Cortex of kidney (tissue), 1 donor: ENCODE measurements around the gene DNMT1.
"Not testable (repeated sequence)": the region's sequence is repeated elsewhere in the genome, so short reads cannot be mapped to it uniquely, and the experiment has no call there.

ENCODE experiments used
- DNase-seq: peaks from one replicate; lab custom pipeline; 2025; lab: John Stamatoyannopoulos, UW

Gene DNMT1

DNA sequence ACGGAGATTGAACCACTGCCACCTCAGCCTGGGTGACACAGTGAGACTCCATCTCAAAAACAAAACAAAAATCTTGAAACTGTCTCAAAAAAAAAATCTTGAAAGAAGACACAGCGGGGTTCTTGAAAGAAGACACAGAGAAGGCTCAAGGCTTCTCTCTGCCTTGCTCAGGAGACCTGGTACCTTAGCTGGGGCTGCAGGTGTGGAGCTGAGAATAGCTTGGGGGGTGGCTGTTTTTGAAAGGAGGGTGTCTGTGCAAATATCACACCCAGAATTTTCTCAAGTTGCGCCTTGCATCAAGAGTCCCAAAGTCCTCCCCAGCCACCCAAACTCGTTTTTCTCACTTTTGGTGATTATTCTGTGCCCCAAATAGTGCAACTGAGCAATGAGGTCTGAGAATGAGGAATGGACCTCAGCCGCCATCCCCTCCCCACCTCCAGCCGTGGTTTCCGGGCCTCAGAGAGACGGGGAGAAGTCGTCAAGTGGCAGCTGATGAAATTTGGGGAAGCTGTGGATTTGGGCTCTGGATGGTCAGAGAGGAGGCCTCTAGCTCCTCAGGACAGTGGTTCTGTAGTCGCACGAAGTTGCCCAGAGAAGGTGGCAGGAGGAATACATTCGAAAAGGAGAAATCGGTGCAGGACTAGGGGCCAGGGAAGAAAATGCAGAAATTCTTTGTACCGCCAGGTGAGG is 27.6 kb upstream of the DNMT1 start:
- DNase-seq = no peak

- DNase-seq = no peak
Observed at GRCh38 chr19:10220695-10221094, 25.9 kb upstream of the DNMT1 start.

- DNase-seq = no peak
Observed at GRCh38 chr19:10219678-10220077, 24.9 kb upstream of the DNMT1 start.

DNA sequence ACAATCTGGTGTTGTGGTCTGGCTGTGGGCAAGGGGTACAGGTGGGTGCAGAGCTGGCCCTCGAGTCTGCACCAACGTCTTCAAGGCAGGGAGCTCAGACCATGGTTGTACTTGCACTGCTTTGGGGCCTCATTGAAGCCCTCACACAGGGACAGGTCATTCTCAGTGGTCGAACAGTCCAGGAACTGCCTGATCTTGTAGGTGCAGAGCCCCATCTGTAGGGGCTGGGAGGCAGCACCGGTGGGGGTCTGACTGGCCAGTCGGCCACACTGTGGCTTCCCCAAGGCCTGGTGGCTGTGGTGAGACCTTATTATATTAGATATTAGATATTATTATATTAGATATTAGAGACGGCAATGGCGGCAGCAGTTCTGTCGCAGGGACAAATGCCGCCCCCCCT is 22.3 kb upstream of the DNMT1 start:
- no peak for DNase-seq

- DNase-seq = no peak
Observed at GRCh38 chr19:10214784-10215183, 20.0 kb upstream of the DNMT1 start.

- DNase-seq = no peak
Observed at GRCh38 chr19:10211691-10212090, 16.9 kb upstream of the DNMT1 start.

DNA sequence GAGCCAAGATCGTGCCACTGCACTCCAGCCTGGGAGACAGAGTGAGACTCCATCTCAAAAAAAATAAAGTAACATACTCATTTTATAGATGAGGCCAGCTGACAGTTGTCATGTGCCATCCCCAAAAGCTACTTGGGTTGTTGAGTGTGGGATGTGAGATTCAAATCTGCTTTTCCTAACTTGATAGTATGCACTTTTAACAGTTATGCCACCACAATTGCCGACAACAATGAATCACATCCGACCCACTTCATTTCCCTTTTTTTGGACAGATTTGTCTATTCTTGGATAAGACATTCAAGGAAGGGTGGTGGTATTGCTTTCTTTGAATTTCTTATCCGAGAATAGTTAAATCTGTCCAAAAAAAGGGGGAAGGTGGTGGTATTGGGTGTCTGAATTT is 16.3 kb upstream of the DNMT1 start:
- DNase-seq = no peak

- no peak for DNase-seq
Observed at GRCh38 chr19:10209315-10209714, 14.6 kb upstream of the DNMT1 start.

DNA sequence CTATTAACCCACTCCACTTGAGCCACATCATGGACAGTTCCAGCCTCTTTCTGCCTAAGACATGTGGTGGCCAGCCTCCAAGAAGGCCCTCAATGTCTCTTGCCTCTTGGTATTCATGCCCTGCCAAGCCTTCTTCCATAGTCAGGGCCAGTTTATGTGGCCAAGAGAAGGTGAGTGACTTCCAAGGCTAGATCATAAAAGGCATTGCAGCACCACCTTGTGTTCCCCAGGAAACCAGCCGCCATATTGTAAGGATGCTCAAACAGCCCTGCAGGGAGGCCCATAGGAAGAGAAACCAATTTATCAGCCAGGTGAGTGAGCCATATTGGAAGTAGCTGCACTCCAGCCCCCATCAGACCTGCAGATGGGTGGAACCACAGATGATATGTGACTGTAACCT is 12.3 kb upstream of the DNMT1 start:
- DNase-seq = no peak

DNA sequence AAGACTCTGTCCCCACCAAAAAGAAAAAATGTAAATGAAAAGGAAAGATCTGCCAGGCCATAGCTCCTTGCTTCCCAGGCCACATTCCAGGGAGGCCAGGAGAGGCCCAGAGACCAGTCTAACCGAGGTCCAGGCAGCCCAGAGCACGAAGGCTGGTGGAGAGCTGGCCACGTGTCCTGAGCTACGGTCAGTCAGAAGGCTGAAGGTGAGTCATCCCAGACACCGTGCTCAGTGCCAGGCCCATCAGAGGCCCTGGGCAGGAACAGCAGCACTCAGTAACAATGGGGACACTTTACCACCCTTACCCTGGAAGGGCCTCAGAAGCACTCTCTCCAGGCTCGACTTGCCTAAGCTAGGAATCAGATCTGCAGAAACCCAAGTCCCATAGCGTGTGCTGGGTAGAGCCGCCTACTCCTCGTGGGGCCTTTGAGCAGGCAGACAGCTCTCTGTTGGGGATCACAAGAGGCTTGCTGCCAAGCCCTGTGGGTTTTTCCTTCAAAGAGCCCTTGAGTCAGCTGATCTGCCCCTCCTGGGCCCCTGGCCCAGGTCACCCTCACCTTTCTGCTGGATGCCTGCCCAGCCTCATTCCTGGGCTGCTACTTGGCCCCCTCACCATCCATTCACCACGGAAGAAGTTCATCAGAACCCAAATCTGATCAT is 11.6 kb upstream of the DNMT1 start:
- DNase-seq = no peak

DNA sequence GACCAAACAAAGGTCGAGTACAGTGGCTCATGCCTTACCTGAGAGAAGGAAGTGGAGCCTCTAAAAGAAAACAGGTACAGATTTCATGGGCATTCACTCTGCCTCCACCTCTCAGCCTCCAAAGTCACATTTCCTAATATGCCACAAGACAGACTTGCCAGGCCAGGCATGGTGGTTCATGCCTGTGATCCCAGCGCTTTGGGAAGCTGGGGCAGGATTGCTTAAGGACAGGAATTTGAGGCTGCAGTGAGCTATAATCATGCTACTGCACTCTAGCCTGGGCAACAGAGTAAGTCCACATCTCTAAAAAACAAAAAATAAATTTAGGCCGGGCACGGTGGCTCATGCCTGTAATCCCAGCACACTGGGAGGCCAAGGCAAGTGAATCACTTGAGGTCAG is 10.9 kb upstream of the DNMT1 start:
- no peak for DNase-seq

DNA sequence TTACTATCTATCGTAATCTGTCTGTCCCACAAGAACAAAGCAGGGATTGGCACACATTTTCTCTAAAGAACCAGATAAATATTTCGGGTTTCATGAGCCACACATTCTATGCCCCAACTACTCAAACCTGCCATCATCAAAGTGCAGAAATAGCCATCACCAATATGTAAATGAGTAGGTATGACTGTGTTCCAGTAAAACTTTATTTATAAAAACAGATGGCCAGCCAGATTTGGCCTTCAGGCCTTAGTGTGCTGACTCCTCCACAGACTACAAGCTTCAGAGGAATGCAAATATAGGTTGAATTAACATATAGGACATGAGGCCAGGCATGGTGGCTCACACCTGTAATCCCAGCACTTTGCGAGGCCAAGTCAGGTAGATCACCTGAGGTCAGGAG is 8.9 kb upstream of the DNMT1 start:
- DNase-seq = no peak

DNA sequence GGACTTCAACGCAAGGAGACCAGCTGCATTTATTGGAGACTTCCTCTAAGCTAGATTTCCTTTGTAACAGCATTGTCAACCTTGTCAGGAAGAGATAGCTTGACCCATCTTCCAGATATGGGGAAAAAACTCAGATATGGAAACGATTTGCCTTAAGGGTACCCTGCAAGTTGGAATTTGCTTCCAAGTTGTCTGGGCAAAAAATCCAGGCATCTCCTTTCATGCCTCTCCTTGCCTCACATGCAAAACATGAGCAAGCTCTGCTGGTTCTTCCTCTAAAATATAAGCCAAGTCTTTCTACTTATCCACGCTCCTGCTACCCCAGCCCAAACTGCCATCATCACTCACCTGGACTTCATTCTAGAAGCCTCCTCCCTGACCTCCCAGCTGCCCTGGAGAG is 6.4 kb upstream of the DNMT1 start:
- DNase-seq = no peak

- DNase-seq = not testable (repeated sequence)
Observed at GRCh38 chr19:10200101-10200500, 5.3 kb upstream of the DNMT1 start.

GRCh38 chr19:10198889-10199644 is 4.3 kb upstream of the DNMT1 start:
- not testable (repeated sequence) for DNase-seq

DNA sequence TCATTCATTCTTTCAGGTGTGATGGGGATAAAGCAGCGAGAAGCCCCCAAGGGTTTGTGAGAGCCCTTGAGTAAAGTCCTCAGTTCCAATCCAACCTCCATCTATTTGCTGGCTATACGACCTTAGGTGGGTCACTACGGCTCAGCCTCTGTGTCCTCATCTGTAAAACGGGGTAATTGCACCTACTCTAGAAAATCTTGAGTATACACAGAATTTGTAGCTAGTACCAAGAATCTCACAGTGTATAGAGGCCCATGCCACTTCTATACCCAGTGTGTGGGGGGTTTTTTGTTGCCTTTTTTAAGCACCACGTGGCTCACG is 406 bp upstream of the DNMT1 start:
- no peak for DNase-seq

GRCh38 chr19:10193790-10194499 is 808 bp downstream of the DNMT1 start:
- no peak for DNase-seq

DNA sequence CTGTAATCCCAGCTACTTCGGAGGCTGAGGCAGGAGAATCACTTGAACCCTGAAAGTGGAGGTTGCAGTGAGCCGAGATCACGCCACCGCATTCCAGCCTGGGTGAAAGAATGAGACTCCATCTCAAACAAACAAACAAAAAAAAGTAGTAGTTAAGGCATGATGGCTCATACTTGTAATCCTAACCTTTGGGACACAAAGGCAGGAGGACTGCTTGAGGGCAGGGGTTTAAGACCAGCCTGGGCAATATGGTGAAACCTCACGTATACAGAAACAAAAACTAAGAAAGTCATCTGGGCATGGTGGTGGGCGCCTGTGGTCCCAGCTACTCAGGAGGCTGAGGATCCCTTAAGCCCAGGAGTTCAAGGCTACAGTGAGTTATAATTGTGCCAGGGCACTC is 1.8 kb downstream of the DNMT1 start:
- no peak for DNase-seq

DNA sequence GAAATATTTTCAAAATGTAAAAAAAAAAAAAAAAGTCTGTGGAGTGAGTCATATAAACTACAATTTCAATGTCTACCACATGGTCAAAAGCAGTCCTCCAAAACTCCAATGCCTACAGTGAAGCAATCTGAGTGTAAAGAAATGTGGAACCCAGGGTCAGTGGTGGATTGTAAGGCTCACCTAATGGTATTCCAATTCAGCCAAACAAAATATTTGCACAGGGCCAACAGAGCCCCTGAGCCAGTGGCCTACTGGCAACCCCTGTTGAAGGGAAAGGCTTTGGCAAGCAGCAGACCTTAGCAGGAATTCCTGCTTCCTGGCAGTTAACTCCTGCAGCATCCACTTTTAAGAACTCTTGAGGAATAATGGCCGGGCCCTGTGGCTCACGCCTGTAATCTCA is 3.4 kb downstream of the DNMT1 start:
- no peak for DNase-seq

- DNase-seq = no peak
Observed at GRCh38 chr19:10190026-10190425, 4.7 kb downstream of the DNMT1 start.

GRCh38 chr19:10189616-10190015 is 5.1 kb downstream of the DNMT1 start:
- DNase-seq = no peak

- no peak for DNase-seq
Observed at GRCh38 chr19:10187315-10187714, 7.4 kb downstream of the DNMT1 start.

DNA sequence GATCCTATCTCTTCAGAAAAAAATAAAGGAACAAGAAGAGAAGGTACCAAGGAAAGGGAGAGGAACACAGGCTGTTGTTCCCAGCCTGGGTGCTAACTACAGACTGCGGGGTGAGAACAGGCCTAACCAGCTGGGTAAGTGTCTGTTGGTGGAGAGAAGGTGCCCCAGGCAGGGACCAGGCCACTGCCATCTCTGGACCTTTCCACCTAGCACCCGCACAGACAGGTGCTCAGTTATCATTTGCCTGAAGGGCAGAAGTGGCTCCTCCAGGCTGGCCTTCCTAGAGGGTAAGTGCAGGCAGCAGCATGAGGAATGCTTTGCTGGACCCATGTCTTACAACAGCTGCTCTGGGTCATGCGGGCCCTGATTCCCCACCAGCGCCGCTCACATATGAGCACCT is 10.1 kb downstream of the DNMT1 start:
- DNase-seq = no peak
